Measurements from ENCODE around the gene HMOX1. TPM values are rescaled to one million over a fixed set of nuclear protein-coding genes. Genes with fewer than 3 reads are reported as not detected.

HMOX1 gene
- total and polyA plus RNA-seq, 2 of the 8 experiments (the other 6 are each of a cell fraction or from before 2014, with no cell fraction given): 25.0 to 41.6 TPM

DNA sequence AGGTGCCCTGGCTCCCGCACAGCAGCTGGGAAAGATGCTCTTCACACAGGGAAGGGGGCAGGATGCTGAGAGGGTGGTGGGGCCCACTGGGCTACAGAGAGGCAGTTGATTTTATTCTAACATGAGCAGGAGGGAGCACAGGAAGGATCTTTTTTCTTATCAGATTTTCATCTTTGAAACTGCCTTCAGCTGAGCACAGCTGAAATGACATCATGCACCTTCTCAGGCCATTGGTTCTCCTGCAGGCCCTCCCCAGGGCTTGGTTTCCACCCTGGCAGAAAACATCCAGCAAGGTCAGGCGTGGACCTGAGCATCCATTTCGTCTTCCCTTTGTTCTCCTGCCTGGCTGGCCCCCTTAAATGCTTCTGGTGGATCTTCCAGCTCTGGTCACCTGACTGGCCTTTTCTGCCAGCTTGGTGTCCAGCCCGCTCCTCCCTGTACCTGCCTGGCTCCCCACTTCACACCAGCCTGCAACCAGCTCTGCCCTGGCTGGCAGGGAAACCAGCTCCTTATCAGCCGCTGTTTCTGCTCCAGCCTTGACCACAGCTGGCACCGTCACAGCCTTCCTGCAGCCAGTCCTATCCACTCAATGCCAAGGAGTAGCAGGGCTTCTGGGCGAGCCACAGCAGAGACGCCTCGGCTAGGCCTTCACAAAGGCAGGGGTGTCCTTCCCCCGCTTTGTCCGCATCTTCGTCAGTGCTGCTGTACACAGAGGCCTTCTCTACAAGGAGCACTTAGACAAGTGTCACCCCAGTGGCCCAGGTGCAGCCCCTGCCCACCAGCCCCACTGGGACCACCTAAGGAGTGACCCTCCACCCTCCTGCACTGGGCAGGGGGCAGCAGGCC, 44.7 kb upstream of the HMOX1 start (continued):
- TF ChIP-seq, protein P1, sequence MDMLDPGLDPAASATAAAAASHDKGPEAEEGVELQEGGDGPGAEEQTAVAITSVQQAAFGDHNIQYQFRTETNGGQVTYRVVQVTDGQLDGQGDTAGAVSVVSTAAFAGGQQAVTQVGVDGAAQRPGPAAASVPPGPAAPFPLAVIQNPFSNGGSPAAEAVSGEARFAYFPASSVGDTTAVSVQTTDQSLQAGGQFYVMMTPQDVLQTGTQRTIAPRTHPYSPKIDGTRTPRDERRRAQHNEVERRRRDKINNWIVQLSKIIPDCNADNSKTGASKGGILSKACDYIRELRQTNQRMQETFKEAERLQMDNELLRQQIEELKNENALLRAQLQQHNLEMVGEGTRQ (IDR thresholded peaks at IDR 0.05; ENCODE audit: low read length): no peak
- TF ChIP-seq CHD1 (IDR thresholded peaks at IDR 0.05; ENCODE audit: low read depth, low read length) (no peak), SRF (IDR thresholded peaks at IDR 0.05; ENCODE audit: low read depth, low read length) (no peak), HDAC2 (IDR thresholded peaks at IDR 0.05; ENCODE audit: borderline replicate concordance in 1 of 2, low read depth in 2 of 2, low read length in 2 of 2) (no peak), SP2 (IDR thresholded peaks at IDR 0.05; ENCODE audit: low read length) (no peak)
